ENCODE results near the gene AUNIP. TPM values are rescaled to one million over a fixed set of nuclear protein-coding genes. Genes with fewer than 3 reads are reported as not detected.

Gene AUNIP
- total RNA-seq, 4 donors from 2014 or later, result 0.68 TPM; not detected in 3

GRCh38 chr1:25798666-25799351 lies 60.4 kb downstream of the AUNIP start:
- WGBS, 2 donors, result 85 to 89% methylated on average over 7 to 8 of the region's 8 CpGs
- intact Hi-C loops (cut with DNase I; ENCODE audit: low total_unique reads), result loop anchor here (5.0 to 10.0 kb wide), 2 partner anchors 54 to 182 kb away; partner anchors contain the start of gene MAN1C1
- TF ChIP-seq POLR2A (IDR thresholded peaks at IDR 0.05), result no peak
- no peak for TF ChIP-seq CTCF (IDR thresholded peaks at IDR 0.05)
- no peak overlapping the region for H3K4me3 ChIP-seq (ENCODE audit: low read depth, poor library complexity, severe bottlenecking)
- DNase-seq (ENCODE audit: low spot score in 2 of 2), result no peak

DNA sequence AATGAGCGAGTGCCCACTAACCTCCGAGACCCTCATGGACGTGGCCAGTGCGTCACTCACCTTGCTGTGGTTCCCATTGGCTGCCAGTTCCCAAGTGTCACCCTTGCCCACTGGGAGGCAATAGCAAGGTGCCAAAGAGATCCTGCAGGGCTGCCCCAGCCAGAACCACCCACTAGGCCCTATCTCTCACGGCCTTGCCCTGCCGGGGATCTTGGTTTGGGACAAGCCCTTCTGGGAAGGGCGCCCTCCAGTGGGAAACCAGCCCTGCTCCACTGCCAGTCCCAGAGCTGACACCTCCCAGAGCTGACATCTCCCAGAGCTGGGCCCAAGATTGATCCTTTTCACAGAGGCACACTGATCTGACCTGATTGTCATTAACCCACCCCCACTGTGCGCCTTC lies 61.3 kb downstream of the AUNIP start:
- H3K4me3 ChIP-seq (ENCODE audit: low read depth, poor library complexity, severe bottlenecking), result no peak overlapping the region
- intact Hi-C loops (cut with DNase I; ENCODE audit: low total_unique reads), result loop anchor here (5.0 to 10.0 kb wide), 2 partner anchors 53 to 181 kb away; partner anchors contain the start of gene MAN1C1
- no peak for DNase-seq (ENCODE audit: low spot score in 2 of 2)
- 73% methylated on average over 8 of the region's 8 CpGs for WGBS, 2 donors
- TF ChIP-seq POLR2A (IDR thresholded peaks at IDR 0.05), result no peak
- no peak for TF ChIP-seq CTCF (IDR thresholded peaks at IDR 0.05)

DNA sequence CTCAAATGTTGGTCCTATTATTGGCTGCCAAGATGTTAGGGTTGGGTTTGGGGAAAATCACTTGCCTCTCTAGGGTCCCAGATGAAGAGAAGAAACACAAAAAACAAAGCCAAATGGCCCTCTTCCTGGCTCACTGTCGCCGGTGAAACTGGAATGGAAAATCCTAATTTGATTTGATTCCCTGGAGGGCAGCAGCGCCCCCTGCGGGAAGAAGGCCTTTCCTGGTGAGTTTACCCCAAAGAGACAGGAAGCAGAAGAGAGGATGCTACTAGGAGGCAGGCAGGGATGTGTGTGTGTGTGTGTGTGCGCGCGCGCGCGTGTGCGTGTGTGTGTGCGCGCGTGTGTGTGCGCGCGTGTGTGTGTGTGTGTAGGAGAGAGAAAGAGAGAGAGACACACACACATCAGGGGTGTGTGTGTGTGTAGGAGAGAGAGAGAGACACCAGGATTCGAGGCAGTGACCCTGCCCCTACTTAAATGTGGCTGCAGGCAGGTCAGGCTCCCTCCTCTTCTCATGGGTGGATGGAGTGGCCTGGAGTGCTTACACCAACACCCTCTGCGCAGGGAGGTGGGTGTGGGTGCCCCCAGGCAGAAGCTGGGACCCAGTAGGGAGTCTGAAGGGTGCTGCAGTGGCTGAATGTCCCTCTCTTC lies 62.3 kb downstream of the AUNIP start:
- WGBS, 2 donors, result 1 to 7% methylated on average over 18 to 19 of the region's 19 CpGs
- intact Hi-C loops (cut with DNase I; ENCODE audit: low total_unique reads), result loop anchor here (5.0 to 10.0 kb wide), 2 partner anchors 52 to 180 kb away; partner anchors contain the start of gene MAN1C1
- H3K4me3 ChIP-seq (ENCODE audit: low read depth, poor library complexity, severe bottlenecking), result no peak overlapping the region
- TF ChIP-seq POLR2A (IDR thresholded peaks at IDR 0.05) (no peak), CTCF (IDR thresholded peaks at IDR 0.05) (peak in 1 of 3 donors; percentile 65)
- DNase-seq (ENCODE audit: low spot score in 2 of 2), result peak; percentile 77 to 97

- intact Hi-C loops (cut with DNase I; ENCODE audit: low total_unique reads), result loop anchor here (5.0 to 10.0 kb wide), 2 partner anchors 51 to 179 kb away; partner anchors contain the start of gene MAN1C1
- DNase-seq (ENCODE audit: low spot score in 2 of 2), result no peak
- no peak for TF ChIP-seq CTCF (IDR thresholded peaks at IDR 0.05)
- no peak for TF ChIP-seq POLR2A (IDR thresholded peaks at IDR 0.05)
- WGBS, 2 donors, result 57 to 59% methylated on average over 22 of the region's 22 CpGs
- H3K4me3 ChIP-seq (ENCODE audit: low read depth, poor library complexity, severe bottlenecking), result no peak overlapping the region
Measured at GRCh38 chr1:25795946-25796810, 63.1 kb downstream of the AUNIP start.

DNA sequence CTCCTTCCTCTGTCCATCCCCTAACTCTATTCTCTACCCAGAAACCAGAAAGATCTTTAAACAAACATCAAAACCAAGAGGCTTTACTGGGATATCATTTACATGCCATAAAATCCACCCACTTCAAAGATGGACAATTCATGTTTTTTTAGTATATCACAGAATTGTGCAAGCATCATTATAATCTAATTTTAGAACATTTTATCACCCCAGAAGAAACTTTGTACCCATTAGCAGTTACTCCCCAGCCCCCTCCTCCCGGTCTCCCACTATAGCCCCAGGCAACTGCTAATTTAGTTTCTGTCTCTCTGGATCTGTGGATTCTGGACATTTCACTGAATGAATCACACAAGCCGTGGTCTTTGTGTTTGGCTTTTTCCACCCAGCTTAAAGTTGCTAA lies 64.0 kb downstream of the AUNIP start:
- no peak overlapping the region for H3K4me3 ChIP-seq (ENCODE audit: low read depth, poor library complexity, severe bottlenecking)
- intact Hi-C loops (cut with DNase I; ENCODE audit: low total_unique reads), result loop anchor here (5.0 to 10.0 kb wide), 2 partner anchors 50 to 178 kb away; partner anchors contain the start of gene MAN1C1
- 77 to 80% methylated on average over 2 of the region's 2 CpGs for WGBS, 2 donors
- TF ChIP-seq CTCF (IDR thresholded peaks at IDR 0.05), result no peak
- no peak for TF ChIP-seq POLR2A (IDR thresholded peaks at IDR 0.05)
- no peak for DNase-seq (ENCODE audit: low spot score in 2 of 2)

Measured in lower leg skin (tissue), 4 donors.